ENCODE data around the gene PCYT1A.

DNA sequence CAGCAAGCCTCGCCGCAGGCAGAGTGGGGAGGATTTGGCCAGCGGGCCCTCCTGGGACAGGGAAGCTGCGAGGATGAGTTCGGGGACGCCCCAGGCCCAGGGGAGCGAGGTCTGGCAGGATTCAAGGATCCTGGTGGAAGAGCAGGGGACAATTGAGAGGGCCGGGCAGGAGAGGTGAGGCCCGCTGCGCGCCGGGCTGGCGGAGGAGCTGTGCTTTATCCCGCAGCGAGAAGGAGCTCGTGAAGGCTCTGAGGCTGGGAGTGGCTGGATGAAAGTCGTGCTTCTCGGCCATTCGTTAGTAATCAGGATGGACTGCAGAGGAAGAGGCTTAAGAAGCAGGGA is 67.6 kb downstream of the PCYT1A start:
- TF ChIP-seq, protein P1, sequence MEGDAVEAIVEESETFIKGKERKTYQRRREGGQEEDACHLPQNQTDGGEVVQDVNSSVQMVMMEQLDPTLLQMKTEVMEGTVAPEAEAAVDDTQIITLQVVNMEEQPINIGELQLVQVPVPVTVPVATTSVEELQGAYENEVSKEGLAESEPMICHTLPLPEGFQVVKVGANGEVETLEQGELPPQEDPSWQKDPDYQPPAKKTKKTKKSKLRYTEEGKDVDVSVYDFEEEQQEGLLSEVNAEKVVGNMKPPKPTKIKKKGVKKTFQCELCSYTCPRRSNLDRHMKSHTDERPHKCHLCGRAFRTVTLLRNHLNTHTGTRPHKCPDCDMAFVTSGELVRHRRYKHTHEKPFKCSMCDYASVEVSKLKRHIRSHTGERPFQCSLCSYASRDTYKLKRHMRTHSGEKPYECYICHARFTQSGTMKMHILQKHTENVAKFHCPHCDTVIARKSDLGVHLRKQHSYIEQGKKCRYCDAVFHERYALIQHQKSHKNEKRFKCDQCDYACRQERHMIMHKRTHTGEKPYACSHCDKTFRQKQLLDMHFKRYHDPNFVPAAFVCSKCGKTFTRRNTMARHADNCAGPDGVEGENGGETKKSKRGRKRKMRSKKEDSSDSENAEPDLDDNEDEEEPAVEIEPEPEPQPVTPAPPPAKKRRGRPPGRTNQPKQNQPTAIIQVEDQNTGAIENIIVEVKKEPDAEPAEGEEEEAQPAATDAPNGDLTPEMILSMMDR (IDR thresholded peaks at IDR 0.05; ENCODE audit: borderline replicate concordance, extremely low read depth, low read length, poor library complexity, severe bottlenecking), result no peak
- no peak for TF ChIP-seq EZH2 (IDR thresholded peaks at IDR 0.05; ENCODE audit: borderline replicate concordance, low read depth, low read length, severe bottlenecking)

Measured in DND-41 (cell line).